GM18873 (cell line): ENCODE data around the gene FDXR.

Experiments
- ATAC-seq: cut with Tn5 transposase; IDR thresholded peaks from one replicate; pipeline ENCODE4 v1.9.1; 2021; ENCODE audit warnings: mild to moderate bottlenecking, moderate library complexity, moderate number of reproducible peaks; ENCODE audit not compliant: unreplicated experiment, low FRiP score

Gene FDXR

GRCh38 chr17:74818291-74818938 lies 54.4 kb downstream of the FDXR start:
- ATAC-seq: no peak

GRCh38 chr17:74816905-74817620 lies 55.7 kb downstream of the FDXR start:
- no peak for ATAC-seq

GRCh38 chr17:74815550-74816370 lies 57.0 kb downstream of the FDXR start:
- ATAC-seq: no peak

- no peak for ATAC-seq
Observed at GRCh38 chr17:74815067-74815466, 57.7 kb downstream of the FDXR start.

GRCh38 chr17:74814453-74814852 lies 58.3 kb downstream of the FDXR start:
- ATAC-seq: no peak
